Hindlimb muscle (tissue), 1 donor: ENCODE data around the gene CIT. TPM values are rescaled to one million over a fixed set of nuclear protein-coding genes. Genes with fewer than 3 reads are reported as not detected.
"Not testable (repeated sequence)": the region's sequence is repeated elsewhere in the genome, so short reads cannot be mapped to it uniquely, and the experiment has no call there.

ENCODE experiments used
- DNase-seq: peaks from one replicate; pipeline ENCODE4 v3.0.0-alpha.2; 2013
- polyA plus RNA-seq: library from polyadenylated mRNA; unstranded; fragments of 120-200 nt; gene quantifications from one replicate; pipeline ENCODE4 v1.2.1, GENCODE V29; 2013; ENCODE audit not compliant: insufficient read length

Gene CIT
- polyA plus RNA-seq, 1 donor: 7.7 TPM

DNA sequence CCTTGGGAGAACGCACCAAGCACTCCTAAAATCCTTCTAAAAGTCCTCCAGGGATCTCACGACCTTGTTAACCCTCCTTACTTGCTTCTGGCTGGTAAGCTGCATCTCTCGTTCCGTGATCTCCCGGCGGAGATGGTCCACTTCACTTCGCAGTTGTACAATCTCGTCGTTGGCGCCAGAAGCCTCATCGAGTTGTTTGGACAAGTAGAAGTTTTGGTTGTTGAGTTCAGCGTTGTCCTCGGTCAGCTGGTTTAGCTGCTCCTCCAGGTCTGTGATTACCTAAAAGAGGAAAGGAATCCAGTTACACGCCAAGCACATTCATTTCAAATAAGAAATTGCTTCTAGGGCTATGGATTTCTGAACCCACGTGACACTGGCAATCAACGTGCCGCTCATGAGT lies 142.0 kb downstream of the CIT start:
- DNase-seq: no peak

DNA sequence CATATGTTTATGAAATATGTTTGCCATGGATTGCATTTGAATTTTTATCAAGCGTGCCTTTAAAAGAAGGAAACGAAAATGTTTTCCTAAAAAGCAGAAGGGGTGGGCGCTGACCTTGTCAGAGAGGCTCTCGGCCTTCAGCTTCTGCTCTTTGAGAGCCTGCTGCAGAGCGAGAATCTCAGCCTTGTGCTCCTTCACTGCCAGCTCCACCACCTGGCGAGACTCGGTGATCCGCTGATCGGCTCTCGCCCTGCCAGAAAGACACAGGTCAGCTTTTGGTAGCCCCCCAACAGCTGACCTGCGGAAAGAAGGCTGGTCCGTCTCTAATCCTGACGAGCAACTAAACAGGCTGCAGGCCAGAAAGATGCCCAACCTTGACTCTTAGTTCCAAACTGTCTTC lies 146.7 kb downstream of the CIT start:
- no peak for DNase-seq

DNA sequence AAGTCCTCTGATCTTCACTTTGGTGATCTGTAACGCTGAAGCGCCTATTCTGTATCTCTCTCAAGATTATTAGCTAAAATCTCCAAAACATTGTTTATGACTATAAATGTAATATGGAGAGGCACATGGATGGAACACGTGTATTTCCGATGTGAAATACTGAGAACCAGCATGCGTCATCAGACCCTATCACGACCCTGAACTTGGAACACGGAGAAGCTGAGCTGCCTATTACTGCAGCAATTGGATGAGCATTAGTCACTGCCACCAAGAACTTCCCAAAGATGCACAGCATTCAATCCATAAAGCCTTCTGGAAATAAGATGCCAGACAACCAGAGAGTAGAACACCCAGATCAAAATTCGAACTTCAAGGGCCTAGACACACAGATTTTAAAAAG lies 147.2 kb downstream of the CIT start:
- DNase-seq: no peak

DNA sequence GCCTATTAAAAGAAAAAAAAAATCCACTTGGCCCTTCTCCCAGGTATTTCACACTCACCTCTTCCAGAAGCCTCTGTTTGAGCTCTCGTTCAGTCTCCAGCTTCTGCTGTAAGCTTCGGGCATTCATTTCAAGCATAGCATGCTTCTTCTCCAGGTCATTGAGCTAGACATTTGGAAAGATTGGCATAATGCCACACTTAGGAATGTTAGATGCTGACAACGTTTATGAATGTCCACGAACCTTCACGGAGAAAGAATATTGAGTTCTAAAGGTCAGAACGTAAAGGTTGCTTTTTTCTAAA lies 148.7 kb downstream of the CIT start:
- DNase-seq: no peak

DNA sequence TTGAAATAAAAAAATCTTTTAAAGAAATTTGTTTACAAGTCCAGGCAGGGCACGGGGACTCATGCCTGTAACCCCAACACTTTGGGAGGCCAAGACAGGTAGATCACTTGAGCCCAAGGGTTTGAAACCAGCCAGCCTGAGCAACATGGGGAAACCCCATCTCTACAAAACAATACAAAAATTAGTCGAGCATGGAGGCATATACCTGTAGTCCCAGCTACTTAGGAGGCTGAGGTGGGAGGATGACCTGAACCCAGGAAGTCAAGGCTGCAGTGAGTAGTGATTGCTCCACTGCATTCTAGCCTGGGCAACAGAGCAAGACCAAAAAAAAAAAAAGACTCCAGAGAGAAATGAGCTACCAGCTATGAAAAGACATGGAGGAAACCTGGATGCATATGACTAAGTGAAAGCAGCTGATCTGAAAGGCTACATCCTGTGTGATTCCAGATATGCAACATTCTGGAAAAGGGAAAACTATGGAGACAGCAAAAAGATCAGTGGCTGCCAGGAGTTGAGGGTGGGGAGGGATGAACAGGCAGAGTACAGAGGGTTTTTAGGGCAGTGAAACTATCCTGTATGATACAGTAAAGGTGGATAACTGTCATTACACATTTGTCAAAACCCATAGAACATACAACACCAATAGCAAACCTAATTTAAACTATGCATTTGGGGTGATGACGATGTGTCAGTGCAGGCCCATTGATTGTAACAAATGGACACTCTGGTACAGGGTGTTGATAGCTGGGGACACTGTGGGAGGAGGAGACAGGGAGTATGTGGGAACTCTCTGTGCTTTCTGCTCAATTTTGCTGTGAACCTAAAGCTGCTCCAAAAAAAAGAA lies 149.3 kb downstream of the CIT start:
- no peak for DNase-seq

DNA sequence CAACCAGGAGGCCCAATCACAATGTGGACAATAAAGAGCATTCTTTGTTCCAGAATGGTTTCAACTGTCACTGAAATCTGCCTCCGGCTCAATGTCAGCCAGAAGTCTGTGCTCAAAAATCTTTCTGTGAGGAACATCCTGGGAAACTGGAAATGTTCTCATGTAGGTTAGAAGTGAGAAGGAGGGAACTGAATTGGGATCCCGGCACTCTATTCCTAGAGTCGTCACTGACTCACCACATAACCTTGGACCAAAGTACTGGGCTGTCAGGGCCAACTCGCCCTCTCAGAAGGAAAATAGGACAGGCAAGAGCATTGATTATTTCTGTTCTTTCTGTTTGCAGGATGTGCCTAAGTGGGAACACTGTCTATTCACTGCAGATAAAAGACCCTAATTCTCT lies 151.6 kb downstream of the CIT start:
- no peak for DNase-seq

DNA sequence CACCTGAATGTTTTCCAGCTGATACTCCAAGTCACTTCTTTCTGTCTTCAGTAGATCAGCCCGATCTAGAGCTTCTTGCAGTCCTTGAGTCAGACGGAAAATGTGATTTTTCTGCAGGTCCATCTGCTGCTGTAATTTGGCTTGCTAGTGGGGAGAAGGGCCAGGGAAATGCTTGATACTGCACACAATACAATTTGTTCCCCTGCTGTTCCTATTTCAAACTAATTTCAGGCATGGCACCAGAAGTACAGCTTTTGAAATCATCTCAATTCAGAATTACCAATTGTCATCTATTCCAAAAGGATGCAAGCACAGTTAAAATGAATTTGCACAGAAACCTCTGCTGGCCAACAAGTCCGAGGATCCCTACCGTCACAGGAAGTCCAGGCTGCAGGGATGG lies 155.8 kb downstream of the CIT start:
- peak; percentile 48 for DNase-seq

DNA sequence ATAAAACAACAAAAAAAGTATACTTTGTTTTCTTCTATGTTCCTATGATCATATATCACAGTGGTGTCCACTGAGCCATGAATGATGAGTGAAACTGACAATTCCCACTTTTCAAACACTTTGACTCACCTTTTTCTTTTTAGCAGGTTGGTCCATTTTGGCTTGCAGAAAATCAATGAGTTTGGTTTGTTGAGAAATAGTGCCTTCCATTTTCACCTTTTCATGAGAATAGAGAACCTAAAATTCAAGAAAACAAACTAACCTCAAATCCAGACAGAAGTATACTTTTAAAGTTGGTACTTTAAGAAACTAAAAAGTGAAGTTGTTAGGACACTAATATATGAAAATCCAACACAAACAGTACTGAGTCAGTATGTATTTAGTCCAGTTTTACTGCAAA lies 156.8 kb downstream of the CIT start:
- DNase-seq: no peak

DNA sequence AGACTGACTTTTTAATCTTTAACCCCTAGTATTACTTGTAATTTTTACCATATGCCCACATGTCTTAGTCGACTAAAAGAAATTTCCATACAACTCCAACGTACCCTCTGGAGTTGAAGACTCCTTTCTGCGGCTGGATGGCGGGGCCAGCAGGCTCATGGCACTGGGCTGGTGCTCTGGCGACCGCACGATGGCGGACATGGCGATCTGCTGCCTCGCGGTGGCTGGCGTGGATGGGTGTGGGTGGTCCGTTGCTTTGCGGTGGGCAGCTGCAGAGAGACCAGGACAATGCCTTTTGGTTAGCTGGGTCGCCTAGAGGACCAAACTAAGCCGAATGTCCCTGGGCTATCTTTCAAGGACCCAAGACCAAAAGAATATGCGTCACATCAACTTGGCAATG lies 159.0 kb downstream of the CIT start:
- no peak for DNase-seq

DNA sequence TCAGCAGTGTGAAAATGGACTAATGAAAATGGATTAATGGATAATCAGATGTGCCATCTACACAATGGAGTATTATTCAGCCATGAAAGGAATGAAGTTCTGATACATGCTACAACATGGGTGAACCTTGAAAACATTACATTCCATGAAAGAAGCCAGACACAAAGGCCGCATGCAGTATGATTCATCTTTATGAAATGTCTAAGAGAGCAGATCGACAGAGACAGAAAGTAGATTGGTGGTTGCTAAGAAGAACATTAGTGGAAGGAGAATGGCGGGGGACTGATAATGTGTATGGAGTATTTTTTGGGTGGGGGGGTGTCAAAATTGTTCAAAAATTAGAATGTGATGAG lies 161.9 kb downstream of the CIT start:
- no peak for DNase-seq

DNA sequence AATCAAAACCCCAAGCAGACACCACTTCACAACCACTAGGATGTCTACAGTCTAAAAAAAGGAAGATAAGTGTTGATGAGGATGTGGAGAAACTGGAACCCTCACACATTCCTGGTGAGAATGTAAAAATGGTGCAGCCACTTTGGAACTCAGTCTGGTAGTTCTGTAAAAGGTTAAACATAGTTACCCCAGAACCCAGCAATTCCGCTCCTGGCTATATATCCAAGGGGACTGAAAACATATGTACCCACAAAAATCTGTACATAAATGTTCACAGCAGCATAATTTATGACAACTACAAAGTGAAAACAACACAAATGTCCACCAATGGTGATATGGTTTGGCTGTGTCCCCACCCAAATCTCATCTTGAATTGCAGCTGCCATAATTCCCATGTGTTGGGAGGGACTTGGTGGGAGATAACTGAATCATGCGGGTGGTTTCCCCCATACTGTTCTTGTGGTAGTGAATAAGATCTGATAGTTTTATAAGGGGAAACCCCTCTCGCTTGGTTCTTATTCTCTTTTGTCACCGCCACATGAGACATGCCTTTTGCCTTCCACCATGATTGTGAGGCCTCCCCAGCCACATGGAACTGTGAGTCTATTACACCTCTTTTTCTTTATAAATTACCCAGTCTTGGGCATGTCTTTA lies 162.4 kb downstream of the CIT start:
- no peak for DNase-seq

DNA sequence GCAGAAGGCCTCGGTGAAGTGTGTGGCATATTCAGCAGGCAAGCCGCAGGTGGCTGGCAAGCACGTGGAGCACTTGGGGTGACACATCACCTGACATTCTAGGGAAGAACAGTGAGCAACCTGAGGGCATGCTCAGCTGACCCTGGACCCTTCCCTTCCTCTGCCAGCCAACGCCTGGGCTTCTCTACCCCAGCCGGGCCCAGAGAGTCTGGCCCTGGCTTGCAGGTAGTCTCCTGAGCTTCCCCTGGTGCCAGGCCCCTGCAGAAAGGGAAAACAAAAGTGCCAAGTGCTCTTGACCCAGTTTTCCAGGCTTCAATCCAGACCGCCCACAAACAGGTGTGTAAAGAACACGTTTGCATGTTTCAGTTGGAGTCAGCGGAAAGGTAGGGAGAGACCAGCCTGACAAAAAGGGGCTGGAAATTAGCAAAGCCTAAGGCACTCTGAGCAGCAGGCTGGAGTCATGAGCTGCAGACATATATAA lies 163.5 kb downstream of the CIT start:
- DNase-seq: no peak

DNA sequence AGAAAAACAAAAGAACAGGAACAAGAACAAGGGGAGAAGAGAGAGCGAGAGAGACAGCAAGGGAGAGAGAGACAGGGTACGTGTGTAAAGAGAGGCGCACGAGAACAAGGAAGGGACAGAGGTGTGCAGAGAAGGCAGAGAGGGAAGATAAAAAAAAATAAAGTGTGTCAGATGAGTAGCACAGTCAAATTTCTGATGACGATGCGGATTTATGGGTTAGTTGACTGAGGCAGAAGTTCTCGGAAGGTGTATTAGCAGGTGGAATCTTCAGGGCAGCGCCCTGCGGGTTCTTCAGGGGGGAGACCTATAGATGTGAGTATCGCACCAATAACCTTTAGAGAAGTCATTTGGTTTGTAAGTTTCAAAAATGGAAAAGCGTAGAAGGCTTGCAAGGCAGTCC lies 164.4 kb downstream of the CIT start:
- no peak for DNase-seq

DNA sequence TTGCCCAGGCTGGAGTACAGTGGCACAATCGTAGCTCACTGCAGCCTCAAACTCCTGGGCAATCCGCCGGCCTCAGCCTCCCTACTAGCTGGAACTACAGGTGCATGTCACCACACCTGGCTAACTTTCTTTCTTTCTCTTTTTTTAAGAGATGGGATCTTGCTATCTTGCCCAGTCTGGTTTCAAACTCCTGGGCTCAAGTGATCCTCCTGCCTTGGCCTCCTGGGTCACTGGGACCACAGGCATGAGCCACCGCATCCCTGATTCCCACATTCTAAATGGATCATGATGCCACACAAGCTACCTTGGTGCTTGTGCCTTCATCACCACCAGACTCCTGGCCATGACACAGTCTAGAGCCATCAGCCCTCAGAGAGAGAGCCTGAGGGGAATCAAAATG lies 165.4 kb downstream of the CIT start:
- no peak for DNase-seq

DNA sequence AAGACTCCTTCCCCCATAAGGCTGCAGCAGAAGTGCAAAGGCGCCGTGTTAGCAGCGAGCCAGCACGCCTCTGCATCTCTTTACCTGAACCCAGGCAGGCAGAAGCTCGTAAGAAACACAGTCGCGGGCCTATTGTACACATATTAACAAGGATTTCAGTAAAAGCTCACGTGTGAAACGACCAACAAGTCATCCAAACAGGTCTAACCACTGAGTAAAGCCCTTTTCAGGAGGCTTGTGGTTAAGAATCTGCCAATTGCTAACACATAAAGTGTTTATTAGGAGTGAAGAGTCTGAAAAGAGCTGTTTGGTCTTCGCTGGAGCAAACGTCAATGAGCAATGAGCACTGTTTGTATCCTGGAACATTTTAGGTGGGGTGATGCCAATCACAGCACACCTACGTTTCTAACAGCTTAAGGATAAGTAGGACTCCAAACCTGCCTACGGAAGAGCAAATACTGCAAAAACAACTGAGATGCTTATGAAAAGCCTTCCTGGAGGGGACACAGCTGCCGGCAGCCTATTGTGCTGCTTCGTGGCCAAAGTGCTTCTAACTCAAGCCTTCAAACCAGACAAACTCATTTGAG lies 166.1 kb downstream of the CIT start:
- DNase-seq: no peak

DNA sequence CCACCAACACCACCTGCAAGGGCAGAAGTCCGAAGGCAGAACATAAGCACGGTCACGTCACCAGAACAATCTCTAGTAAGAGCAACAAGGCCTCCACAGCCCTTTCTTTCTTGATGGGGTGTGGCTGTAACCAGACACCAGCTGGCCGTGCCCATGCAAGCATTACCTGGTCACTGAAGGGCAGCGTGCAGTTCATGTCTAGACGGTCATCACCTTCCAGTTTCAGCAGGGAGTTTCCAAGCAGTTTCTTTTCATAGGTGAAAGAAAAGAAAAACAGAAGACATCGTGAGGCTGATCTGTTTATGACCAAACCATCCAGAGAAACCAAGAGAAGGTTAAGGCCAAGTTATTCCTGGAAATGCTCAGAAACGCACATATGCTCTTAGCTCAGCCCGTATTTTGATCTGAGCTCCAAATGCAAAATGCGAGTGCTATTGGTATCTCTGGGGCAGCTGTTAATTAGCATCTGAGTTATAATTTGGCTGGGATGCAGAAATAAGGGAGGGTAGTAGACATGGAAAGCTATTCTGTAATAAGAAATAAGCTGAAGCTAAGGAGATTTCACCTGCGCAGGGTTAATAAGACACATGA lies 166.7 kb downstream of the CIT start:
- DNase-seq: no peak

DNA sequence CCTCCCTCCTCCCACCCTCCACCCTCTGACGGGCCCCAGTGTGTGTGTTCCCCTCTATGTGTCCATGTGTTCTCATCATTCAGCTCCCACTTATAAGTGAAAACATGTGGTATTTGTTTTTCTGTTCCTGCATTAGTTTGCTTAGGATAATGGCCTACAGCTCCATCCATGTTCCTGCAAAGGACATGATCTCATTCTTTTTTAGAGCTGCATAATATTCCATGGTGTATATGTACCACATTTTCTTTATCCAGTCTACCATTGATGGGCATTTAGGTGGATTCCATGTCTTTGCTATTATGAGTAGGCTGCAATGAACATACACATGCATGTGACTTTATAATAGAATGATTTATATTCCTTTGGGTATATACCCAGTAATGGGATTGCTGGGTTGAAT lies 170.7 kb downstream of the CIT start:
- not testable (repeated sequence) for DNase-seq

DNA sequence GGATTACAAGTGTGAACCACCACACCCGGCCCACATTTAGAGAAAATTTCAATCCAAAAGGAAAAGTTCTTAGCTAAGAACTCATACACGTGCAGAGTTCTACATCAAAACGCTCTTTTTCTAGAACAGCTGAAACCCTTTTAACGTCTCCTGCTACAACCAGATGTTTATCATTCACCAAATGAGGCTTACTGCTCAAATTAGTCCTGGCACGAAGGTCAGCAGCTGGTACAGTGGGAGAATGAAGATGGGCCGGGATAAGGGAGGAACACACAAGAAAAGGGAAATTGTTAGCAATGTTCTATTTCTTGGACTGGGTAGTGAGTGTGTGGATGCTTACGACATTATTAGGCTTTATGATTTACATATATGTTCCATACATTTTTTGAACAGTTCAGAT lies 171.9 kb downstream of the CIT start:
- no peak for DNase-seq

DNA sequence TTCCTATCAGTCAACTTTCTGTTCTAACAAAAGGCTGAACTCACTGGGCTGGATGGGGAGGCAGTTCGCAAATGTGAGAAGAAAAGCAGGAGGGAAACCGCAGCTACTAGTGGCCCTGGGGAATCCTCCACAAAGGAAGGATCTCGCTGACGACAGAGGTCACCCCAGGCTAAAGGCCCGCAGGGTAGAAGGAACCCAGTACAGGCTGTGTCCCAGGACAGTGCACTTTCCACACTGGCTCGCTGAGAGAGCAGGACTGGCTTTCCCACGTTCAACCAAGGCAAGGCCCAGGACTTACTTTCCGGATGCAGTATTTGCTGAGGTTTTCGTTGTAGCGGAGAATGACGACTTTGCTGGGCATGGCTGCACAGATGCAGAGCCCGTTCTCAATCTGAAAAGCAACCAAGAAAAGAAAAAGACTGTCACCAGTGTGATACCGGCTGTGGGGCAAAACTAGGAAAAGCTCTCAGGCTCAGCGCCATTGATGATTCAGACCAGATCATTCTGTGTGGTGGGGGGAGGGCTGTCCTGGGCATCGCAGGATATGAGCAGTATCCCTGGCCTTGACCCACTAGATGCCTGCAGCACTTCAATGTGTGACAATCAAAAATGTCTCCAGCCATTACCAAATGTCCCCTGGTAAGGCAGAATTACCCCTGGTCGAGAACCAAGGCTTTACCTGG lies 172.9 kb downstream of the CIT start:
- DNase-seq: no peak

DNA sequence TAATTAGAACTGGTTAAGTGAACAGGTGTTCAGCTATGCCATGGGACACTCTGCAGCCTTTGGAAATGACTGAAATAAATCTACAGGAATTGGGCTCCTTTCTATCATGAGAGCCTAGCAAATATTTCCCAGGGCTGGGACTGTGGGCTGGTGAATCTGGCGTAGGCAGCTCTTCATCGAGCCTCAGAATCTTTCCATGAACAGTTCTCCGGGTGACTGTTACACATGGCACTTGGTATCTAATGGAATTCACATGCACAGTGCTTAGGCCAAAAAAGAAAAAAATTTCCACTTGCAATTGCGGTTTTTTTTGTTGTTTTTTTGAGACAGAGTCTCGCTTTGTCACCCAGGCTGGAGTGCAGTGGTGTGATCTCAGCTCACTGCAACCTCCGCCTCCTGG lies 177.0 kb downstream of the CIT start:
- no peak for DNase-seq

DNA sequence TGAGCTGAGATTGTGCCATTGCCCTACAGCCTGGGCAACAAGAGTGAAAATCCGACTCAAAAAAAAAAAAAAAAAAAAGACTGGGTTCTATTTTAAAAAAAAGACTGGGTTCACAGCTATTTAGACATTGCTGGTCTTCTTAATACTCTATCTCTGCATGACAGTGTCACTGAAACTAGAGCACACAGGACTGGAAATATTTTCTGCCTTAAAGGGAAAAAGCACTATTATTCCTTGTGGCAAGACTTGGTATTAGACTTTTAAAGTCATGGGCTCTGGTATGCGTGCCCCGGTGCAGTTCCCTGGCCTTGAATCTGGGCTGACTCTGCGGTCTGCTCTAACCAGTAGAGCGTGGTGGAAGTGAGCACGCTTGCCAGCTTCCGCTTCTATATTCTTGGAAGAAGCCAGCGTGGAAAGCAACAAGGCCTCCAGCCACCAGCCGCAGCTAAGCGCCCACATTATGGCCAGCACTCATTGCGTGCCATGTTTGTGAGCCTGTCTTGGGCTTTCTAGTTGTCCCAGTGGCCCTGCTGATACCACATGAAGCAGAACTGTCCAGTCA lies 177.8 kb downstream of the CIT start:
- DNase-seq: no peak

DNA sequence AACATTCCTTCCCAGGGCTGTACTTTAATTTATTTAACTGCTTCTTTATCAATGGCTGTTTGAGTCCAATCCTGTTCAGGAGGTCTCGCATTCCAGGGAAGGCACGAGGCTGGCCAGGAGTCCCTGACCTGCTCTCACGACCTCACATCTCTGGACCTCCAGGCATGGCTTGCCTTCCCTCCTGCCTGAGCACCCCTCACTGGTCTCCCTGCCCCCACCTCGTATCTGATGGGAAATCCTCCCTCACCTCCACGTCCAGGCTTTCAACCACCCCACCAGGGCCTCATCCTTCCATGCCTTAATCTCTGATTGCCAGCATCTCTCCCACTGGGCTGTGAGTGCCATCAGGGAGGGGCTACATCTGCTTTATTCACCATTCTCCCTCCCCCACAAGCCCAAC lies 180.2 kb downstream of the CIT start:
- DNase-seq: no peak

DNA sequence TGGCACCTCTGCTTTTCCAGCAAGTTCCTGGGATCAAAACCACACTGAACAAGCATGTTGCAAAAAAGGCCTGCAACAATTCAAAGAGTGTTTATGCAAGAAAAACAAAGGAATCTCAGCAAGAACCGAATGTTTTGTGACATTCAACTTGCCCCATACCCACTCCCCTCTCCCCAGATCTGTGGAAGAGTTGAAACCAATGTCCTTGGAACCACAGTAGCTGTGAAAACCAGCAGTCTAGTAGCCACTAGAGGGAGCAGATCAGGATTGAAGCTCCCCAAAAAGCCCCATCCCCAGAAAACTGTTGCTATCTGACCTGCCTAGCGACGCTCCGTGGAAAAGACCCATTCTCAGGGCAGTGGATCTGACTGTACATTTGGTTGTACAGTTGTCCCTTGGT lies 182.1 kb downstream of the CIT start:
- DNase-seq: no peak
